Epidermal melanocyte (primary cell): ENCODE data around the gene SDF2.
A peak's percentile ranks its signal among the peaks of the same experiment; 100 is the strongest.
"Not testable (repeated sequence)": the region's sequence is repeated elsewhere in the genome, so short reads cannot be mapped to it uniquely, and the experiment has no call there.

Source experiments
- DNase-seq: peaks from one replicate; pipeline ENCODE4 v3.0.0; 2011; ENCODE audit warnings: low spot score; ENCODE audit not compliant: insufficient read length

Gene SDF2

DNA sequence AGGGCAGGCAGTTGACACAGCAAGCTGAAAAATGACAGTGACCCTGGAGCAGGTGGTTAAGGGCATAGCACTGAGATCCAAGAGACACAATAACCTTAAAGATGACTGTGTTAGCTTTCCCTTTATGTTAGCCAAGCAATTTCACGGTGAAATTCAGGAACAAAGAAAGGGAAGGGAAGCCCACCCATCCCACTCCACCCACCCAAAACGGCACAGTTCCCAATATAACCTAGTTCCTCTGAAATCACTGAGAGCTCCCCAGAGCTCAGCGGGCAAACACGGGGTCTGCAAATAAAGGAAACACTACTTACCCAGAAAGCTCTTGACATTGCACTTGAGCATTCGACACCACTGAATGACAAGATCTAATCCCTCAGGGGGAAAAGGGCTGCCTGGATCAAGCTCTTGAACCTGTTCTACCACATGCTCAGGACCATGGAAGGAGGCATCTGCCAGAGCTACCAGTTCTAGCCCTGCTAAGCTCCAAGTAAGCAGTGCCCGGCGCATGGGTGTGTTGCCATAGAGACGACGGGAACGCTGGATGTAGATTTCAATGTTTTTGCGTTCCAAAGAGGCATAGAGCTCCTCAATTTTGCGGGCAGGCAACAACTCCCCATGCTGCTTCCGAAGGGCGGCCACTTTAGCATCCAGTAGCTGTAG is 27.4 kb downstream of the SDF2 start:
- no peak for DNase-seq

DNA sequence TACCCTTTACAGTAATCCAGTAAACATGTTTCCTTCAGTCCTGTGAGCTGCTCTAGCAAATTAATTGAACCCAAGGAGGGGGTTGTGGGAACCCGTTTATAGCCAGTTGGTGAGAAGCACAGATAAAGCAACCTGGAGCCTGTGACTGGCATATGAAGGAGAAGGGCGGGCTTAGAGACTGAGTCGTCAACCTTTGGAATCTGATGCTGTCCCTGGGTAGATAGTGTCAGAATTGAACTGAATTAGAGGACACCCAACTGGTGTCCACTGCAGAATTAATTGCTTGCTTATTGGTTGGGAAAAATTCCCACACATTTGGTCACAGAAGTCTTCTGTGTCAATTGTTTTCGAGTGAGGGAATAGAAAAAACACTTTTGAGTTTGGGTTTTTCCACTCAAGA is 34.9 kb downstream of the SDF2 start:
- DNase-seq: no peak

DNA sequence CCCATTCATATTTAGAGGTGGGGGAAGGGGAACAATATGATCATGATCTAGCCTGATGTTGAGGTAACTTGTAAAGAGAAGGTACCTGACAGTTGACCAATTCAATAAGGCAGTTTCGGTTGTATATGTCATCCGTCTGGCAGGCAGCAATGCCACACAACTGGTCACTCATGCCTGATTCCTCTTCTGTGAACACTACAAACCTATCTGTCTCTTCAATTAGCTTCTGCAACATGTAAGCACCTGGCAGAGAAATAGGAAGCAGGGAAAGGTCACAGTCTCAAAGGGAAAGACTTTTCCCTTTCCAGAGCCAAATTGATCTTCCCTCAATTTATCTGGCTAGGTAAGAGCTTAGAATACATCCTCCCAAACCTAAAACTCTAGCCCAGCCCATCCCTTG is 37.6 kb downstream of the SDF2 start:
- DNase-seq: no peak

DNA sequence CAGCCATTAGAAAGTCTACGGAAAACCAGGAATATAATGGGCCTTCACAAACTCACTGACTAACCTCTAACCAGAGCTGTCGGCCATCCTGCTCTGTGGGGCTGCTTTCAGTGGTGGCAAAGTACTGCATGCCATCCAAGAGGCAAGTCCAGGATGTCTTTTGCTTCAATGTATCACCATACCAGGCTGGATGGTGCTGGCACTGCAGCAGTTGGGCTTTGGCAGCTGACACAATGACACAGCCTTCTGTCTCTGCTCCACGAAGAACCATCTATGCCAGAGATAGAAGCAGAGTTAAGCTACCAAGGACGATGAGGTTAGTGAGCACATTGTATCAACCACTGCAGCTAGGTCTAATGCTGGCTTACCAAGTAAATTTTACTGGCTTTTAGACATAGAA is 38.0 kb downstream of the SDF2 start:
- no peak for DNase-seq

DNA sequence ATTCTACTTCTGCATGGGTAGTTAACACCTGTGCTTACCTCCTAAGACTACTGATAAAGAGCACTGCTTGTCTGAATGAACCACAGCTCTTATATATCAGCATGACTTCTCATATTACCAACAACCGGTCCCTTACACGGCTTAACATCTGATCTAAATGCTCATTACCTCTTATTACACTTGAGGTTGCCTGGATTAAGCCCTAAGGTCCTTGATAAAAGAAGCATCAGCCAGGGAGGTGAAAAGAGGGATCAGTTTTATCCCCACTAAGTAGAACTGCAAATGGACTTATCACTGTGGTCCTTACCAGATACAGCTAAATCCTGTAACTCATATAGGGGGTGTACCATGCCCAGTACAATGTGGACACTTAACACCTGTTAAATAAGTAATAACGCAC is 39.5 kb downstream of the SDF2 start:
- no peak for DNase-seq

DNA sequence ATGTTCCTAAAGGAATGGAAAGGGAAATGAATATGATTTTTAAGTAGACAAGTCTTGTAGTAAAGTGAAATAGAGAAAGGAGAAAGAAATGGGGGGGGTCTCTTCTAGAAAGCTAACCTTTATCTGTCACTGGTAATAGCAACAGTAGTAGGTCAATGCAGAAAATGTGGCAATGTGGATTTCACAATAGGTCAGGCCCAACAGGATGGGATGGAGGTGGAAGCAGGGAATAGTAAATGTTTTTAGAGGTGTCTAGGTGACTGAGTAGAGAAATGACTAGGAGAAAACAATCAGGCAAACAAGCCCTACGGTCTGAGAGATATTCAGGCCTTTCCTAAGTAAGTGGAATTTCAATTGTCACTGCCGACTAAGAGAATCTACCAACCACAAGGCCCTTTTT is 41.7 kb downstream of the SDF2 start:
- DNase-seq: no peak

GRCh38 chr17:28618464-28618863 is 43.2 kb downstream of the SDF2 start:
- DNase-seq: no peak

DNA sequence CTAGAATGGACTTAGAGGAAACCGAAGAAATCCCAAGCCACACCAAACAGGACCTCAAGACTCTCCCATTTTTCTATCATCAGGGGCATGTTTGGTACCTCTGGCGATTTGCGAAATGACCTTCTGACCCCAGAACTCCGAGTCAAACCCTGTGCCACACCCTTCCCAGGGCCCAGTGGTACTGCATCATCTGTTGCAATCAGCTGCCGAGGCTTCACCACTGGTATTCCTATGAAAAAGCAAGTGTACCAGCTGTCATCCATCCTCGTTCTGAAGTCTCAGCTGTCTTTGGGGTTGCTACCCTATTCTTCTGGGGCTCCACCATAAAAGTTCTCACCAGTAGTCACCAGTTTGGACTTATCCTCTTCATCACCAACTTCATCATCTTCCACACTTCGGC is 45.4 kb downstream of the SDF2 start:
- DNase-seq: no peak

GRCh38 chr17:28615260-28615940 is 46.3 kb downstream of the SDF2 start:
- DNase-seq: no peak

- DNase-seq: no peak
Measured at GRCh38 chr17:28613931-28614381, 47.8 kb downstream of the SDF2 start, which contains the start of gene RSKR. TSS of gene RSKR (minus strand) at chr17:28614185. CDS start at chr17:28614161, 24 bp downstream.

DNA sequence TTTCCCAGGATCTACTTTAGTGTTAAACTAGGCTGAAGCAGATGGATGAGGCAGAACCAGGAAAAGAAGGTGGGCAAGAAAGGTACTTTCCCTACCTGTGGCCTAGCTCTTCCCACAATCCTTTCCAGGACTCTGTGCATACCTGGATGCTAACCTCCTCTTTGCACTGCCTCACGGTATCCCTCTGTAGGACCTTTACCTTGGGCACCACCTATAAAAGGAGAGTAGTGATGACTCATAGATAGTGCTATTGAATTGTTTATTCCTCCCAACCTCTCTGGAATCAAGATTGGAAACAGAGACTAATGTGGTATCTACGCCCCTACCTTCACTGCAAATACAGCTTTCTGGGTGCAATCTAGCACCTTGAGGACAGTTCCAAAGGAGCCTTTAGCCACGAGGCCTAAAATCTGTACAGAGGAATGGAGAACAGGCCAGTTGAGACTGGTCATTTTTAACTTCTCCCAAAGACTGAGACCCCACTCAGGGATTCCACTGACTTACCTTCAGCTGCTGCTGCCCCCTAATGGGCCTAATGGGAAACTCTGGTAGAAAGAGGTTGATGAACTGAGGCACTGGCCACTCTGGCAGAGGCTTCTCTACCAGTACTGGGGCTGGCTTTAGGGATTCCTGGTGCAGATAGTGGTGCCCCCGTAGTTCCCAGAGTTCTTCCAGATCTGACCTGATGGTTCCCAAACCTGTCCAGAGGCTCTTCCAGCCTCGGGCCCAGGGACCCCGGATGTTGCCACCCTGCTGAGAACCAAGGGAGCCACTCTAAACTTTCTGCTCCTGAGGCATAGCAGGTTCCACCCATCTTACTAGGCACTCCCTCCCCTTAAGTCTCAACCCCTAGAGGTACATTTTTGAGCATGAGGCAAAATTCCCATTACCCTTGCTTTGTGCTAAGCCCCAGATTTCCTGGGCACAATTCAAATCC is 48.5 kb downstream of the SDF2 start:
- DNase-seq: peak; percentile 31

- no peak for DNase-seq
Measured at GRCh38 chr17:28612531-28612930, 49.2 kb downstream of the SDF2 start.

DNA sequence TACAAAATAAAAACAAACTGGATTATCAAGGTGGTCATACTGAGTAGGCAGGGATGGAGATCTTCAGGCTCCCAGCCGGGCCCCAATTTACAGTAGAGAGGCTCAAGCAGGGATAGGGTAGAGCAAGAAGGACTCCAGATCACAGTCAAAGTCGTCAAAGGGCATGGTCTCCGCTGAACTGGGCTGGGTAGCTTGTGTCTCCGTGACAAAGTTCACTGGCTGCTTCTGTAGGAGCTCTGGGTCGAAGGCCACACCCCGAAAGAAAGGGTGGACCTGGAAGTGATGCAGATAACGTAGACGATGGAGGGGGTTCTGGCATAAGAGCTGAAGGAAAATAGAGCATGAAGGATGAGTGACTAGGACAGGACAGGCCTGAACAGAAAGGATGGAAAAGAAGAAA is 51.3 kb downstream of the SDF2 start:
- DNase-seq: no peak

DNA sequence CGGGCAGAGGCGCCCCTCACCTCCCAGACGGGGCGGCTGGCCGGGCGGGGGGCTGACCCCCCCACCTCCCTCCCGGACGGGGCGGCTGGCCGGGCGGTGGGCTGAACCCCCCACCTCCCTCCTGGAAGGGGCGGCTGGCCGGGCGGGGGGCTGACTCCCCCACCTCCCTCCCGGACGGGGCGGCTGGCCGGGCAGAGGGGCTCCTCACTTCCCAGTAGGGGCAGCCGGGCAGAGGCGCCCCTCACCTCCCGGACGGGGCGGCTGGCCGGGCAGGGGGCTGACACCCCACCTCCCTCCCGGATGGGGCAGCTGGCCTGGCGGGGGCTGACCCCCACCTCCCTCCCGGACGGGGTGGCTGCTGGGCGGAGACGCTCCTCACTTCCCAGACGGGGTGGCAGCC is 57.7 kb downstream of the SDF2 start:
- not testable (repeated sequence) for DNase-seq

GRCh38 chr17:28599311-28600184 is 62.2 kb downstream of the SDF2 start:
- peak; percentile 60 for DNase-seq

GRCh38 chr17:28598799-28599310 is 62.9 kb downstream of the SDF2 start, which contains the start of gene SPAG5:
TSS of gene SPAG5 (minus strand) at chr17:28599025. CDS start at chr17:28598946, 79 bp downstream.
- peak; percentile 97 for DNase-seq

- no peak for DNase-seq
Measured at GRCh38 chr17:28598389-28598788, 63.3 kb downstream of the SDF2 start.
